BJ (cell line): Measurements from ENCODE around the gene SFXN4. TPM values are rescaled to one million over a fixed set of nuclear protein-coding genes. Genes with fewer than 3 reads are reported as not detected.
"Not testable (repeated sequence)": the region's sequence is repeated elsewhere in the genome, so short reads cannot be mapped to it uniquely, and the experiment has no call there.

Experiments
- CTCF ChIA-PET: fragments of 350-600 bp; formaldehyde crosslinking; extraction: SDS; loops from one replicate; lab custom pipeline; 2021; ENCODE audit warnings: antibody characterized with exemption, inconsistent platforms; lab: Yijun Ruan, JAX
- POLR2A ChIA-PET: fragments of 300-600 bp; sonication (Branson Sonifier 250); formaldehyde crosslinking; extraction: SDS; loops from one replicate; lab custom pipeline; 2021; ENCODE audit warnings: antibody characterized with exemption; lab: Charles Lee
- DNase-seq: peaks from one replicate; pipeline ENCODE4 v3.0.0-alpha.2; 2011; ENCODE audit warnings: low read depth
- H3K27me3 ChIP-seq: 2 replicates; pipeline ENCODE4 v1.6.0; 2011; ENCODE audit warnings: low read length; ENCODE audit not compliant: control insufficient read depth, insufficient read depth
- H3K36me3 ChIP-seq: 2 replicates; pipeline ENCODE4 v1.5.1; 2011; ENCODE audit warnings: low read length; ENCODE audit not compliant: control insufficient read depth, insufficient read depth
- H3K4me3 ChIP-seq: 2 replicates; pipeline ENCODE4 v1.5.1; 2011; ENCODE audit warnings: low read depth, mild to moderate bottlenecking, control low read depth, low read length
- CTCF ChIP-seq: IDR thresholded peaks from 2 replicates; pipeline ENCODE4 v1.5.1; 2011; ENCODE audit warnings: low read depth, mild to moderate bottlenecking, control low read depth, inconsistent platforms, low read length, moderate library complexity; ENCODE audit not compliant: insufficient read depth
- polyA plus RNA-seq: library from polyadenylated mRNA; depleted of rRNA; stranded (reverse); fragments of >200 nt; gene quantifications from 2 replicates; pipeline ENCODE4 v1.2.3, GENCODE V29; 2011

The SFXN4 gene
- polyA plus RNA-seq, 1 experiment, result 9.6 TPM

GRCh38 chr10:119190954-119191785, 25.7 kb upstream of the SFXN4 start:
- no peak for TF ChIP-seq CTCF
- Histone ChIP-seq H3K36me3 (no peaks in the 10 kb centered on the region), H3K27me3 (no peaks in the 10 kb centered on the region), H3K4me3 (no peak overlapping the region)
- POLR2A ChIA-PET, result interaction anchor here (0.7 kb wide), 2 partner anchors 15 to 603 kb away, joined by 3 to 5 read pairs; no protein-coding TSS in a partner anchor
- CTCF ChIA-PET, result interaction anchor here (3.4 kb wide), 1 partner anchor 8 kb away, joined by 18 read pairs; no protein-coding TSS in a partner anchor
- no peak for DNase-seq

GRCh38 chr10:119190353-119190752, 24.8 kb upstream of the SFXN4 start:
- CTCF ChIA-PET, result interaction anchor here (0.9 to 3.4 kb wide), 7 partner anchors 8 to 59 kb away, joined by 3 to 18 read pairs (median 4); partner anchors contain the start of gene GRK5
- Histone ChIP-seq H3K27me3 (no peaks in the 10 kb centered on the region), H3K4me3 (no peak overlapping the region), H3K36me3 (no peaks in the 10 kb centered on the region)
- TF ChIP-seq CTCF, result no peak
- POLR2A ChIA-PET, result interaction anchor here (0.7 to 0.8 kb wide), 3 partner anchors 14 to 602 kb away, joined by 3 to 5 read pairs (median 3); partner anchors contain the start of gene SFXN4
- DNase-seq, result peak; percentile 88

GRCh38 chr10:119189811-119190282, 24.3 kb upstream of the SFXN4 start:
- no peak for DNase-seq
- TF ChIP-seq CTCF, result no peak
- ChIA-PET CTCF (interaction anchor here (0.9 to 3.4 kb wide), 8 partner anchors 9 to 58 kb away, joined by 3 to 18 read pairs (median 4); partner anchors contain the start of gene GRK5), POLR2A (interaction anchor here (0.8 kb wide), 1 partner anchor 24 kb away, joined by 3 read pairs; the partner anchor contains the start of gene SFXN4)
- Histone ChIP-seq H3K4me3 (no peak overlapping the region), H3K27me3 (no peaks in the 10 kb centered on the region), H3K36me3 (no peaks in the 10 kb centered on the region)

GRCh38 chr10:119183664-119184412, 18.3 kb upstream of the SFXN4 start:
- no peak for TF ChIP-seq CTCF
- H3K4me3 ChIP-seq, result no peak overlapping the region
- H3K36me3 ChIP-seq, result no peaks in the 10 kb centered on the region
- ChIA-PET CTCF (interaction anchor here (0.6 kb wide), 1 partner anchor 260 kb away, joined by 6 read pairs; no protein-coding TSS in a partner anchor), POLR2A (no interaction called here)
- no peaks in the 10 kb centered on the region for H3K27me3 ChIP-seq
- DNase-seq, result no peak

GRCh38 chr10:119180850-119181400, 15.4 kb upstream of the SFXN4 start:
- CTCF ChIA-PET, result interaction anchor here (1.7 to 2.2 kb wide), 2 partner anchors 9 to 18 kb away, joined by 6 to 7 read pairs; no protein-coding TSS in a partner anchor
- H3K4me3 ChIP-seq, H3K27me3 ChIP-seq, H3K36me3 ChIP-seq, DNase-seq, POLR2A ChIA-PET: not testable (repeated sequence)
